MG63 (cell line): Measurements from ENCODE around the gene TMEM243. TPM values are rescaled to one million over a fixed set of nuclear protein-coding genes. Genes with fewer than 3 reads are reported as not detected.

Source experiments
- DNase-seq: peaks from one replicate; pipeline ENCODE4 v3.0.0-alpha.2; 2020
- H3K27me3 ChIP-seq: fragments of 250-450 bp; sonication (Bioruptor Pico); 2 replicates; pipeline ENCODE4 v1.5.1; 2020; ENCODE audit warnings: mild to moderate bottlenecking, moderate library complexity
- H3K36me3 ChIP-seq: fragments of 250-450 bp; sonication (Bioruptor Pico); 2 replicates; pipeline ENCODE4 v1.5.1; 2020; ENCODE audit warnings: mild to moderate bottlenecking, moderate library complexity
- H3K4me3 ChIP-seq: fragments of 250-450 bp; sonication (Bioruptor Pico); 2 replicates; pipeline ENCODE4 v1.5.1; 2020; ENCODE audit warnings: mild to moderate bottlenecking, moderate library complexity
- H3K9me3 ChIP-seq: fragments of 250-450 bp; sonication (Bioruptor Pico); 2 replicates; pipeline ENCODE4 v1.5.1; 2020; ENCODE audit warnings: mild to moderate bottlenecking, moderate library complexity
- total RNA-seq: library from RNA; depleted of rRNA; stranded (reverse); fragments of >200 nt; shearing (Covaris generic); gene quantifications from 2 replicates; pipeline ENCODE4 v1.2.3, GENCODE V29; 2014; ENCODE audit warnings: low replicate concordance; rRNA removed

The TMEM243 gene
- total RNA-seq, 1 experiment from 2014 or later = 12.9 TPM

GRCh38 chr7:87151729-87152111 lies 67.8 kb downstream of the TMEM243 start:
- H3K4me3 ChIP-seq = peak overlapping the region; percentile 78
- peaks cover 12% of the 10 kb centered on the region for H3K36me3 ChIP-seq
- H3K9me3 ChIP-seq = no peaks in the 10 kb centered on the region
- no peak for DNase-seq
- H3K27me3 ChIP-seq = no peaks in the 10 kb centered on the region

DNA sequence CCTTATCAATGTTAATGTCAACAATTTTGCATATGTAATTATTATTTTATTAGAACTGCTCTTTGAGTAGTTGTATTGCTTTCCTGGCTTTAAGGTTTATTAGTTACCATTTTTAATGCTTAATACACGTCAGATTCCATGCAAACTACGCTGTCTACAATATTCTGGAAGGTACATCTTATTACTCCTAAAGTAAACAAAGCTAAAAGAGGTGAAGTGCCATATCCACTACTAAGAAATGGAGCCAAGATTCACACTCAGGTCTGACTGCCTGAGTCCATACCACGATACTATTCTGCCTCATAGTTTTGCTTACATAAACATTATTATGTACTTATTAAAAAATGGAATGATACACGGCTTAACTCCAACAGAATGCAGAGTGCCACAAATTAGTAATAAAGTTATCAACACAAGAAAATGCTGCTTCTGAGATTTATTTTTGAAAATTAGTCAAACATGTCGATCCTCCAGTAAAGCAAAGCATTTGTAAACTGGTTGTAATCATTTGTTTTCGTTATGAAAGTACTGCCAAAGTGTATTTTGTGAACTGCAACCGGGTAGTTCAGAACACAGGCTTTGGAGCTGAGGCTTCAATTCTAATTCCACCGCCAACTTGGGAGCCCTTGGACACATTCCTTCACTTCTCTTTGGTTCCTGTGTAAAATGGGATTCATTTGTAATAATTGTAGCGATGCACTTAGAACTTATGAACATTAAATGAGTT lies 68.4 kb downstream of the TMEM243 start:
- H3K27me3 ChIP-seq = no peaks in the 10 kb centered on the region
- H3K9me3 ChIP-seq = no peaks in the 10 kb centered on the region
- peak overlapping the region; percentile 78 for H3K4me3 ChIP-seq
- H3K36me3 ChIP-seq = peaks cover 12% of the 10 kb centered on the region
- no peak for DNase-seq

DNA sequence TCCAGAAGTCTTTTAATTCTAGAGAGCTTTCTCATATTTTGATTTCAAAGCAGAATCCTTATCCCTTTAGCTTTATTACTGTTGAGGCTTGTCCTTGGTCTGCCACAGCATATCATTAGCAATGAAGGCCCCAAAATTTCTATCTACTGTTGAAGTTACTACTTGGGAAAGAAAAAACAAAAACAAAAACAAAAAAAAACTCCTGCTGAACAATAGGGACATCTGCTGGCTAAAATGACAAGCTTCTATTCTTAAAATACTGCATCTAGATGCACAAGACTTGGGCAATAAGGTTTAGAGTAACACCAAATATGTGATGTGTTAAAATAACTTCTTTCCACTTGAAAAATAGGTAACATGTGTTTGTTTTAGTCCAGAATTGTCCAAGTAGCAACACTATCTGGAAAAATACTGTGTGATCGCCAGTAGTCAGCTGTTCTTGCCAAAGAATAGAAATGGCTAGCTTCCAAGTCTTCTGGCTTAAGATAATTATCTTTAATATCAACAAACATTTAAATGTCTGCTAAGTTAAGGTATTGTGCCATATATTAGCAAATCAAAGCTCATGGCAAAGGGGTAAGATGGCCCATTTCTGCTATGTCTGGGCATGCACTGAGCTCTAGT lies 71.1 kb downstream of the TMEM243 start:
- Histone ChIP-seq H3K36me3 (no peaks in the 10 kb centered on the region), H3K27me3 (no peaks in the 10 kb centered on the region), H3K9me3 (no peaks in the 10 kb centered on the region), H3K4me3 (no peak overlapping the region)
- no peak for DNase-seq

DNA sequence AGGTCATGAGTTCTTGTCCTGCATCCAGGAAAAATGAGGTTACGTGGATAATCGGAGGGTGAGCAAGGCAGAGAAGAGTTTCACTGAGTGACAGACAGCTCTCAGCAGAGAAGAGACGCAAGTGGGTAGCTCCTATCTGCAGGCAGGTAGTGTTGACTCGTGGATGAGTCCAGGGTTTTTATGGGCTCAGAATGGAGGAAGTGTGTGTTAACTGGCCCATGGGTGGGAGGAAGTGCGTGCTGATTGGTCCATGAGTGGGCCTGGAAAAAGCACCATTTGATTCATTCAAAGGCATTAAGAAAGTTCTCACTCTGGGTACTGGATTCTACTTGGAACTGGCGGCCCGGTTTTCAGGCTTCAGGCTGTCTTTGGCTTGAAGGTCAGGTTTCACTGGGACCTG lies 72.0 kb downstream of the TMEM243 start:
- Histone ChIP-seq H3K4me3 (no peak overlapping the region), H3K36me3 (no peaks in the 10 kb centered on the region), H3K9me3 (no peaks in the 10 kb centered on the region), H3K27me3 (no peaks in the 10 kb centered on the region)
- DNase-seq = no peak

DNA sequence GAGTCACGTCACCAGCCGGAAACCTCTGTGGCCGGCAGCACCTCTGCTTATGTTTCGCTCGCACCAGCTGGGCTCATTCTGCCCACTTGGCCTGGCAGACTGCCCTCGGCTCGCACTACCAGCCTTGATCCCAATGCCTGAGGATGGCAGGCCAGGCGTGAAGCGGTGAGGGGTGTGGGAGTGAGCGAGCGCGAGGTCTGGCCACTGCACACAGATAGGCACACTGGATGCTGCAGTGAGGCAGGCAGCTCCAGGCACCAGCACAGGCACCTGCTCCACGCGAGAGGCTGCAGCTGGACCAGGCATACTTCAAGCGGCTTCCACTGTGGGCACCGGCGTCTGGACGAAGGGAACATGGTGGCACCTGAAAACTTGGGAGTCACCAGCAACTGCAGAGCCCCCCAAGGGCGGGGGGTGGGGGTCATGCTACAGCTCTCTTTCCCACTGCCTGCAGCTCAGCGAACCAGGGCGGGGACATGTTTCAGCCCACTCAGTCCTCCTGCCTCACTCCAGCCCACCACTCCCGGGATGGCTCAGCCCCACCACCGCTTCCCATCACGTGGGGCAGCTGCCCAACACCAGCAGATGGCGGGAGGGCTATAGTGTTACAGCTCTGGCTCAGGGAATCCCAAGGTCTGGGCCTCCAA lies 72.7 kb downstream of the TMEM243 start:
- Histone ChIP-seq H3K9me3 (no peaks in the 10 kb centered on the region), H3K36me3 (no peaks in the 10 kb centered on the region), H3K4me3 (no peak overlapping the region), H3K27me3 (no peaks in the 10 kb centered on the region)
- DNase-seq = peak; percentile 9

Other genes starting within 250 kb of the TMEM243 start
- not detected in 2 replicates for gene ELAPOR2, start 160.1 kb downstream of the TMEM243 start, total RNA-seq
- 11.2 and 18.6 TPM in 2 replicates for gene DMTF1, start 67.3 kb downstream of the TMEM243 start, total RNA-seq
- gene CROT, start 125.9 kb upstream of the TMEM243 start, total RNA-seq = 3.3 and 4.5 TPM in 2 replicates